Ovary (tissue), 9 donors: ENCODE measurements around the gene VDR. TPM values are rescaled to one million over a fixed set of nuclear protein-coding genes. Genes with fewer than 3 reads are reported as not detected.

ENCODE experiments used
- DNase-seq, 5 donors: peaks; one replicate each; pipeline ENCODE4 v3.0.0-alpha.2; 2019 to 2020
- H3K27ac ChIP-seq, 2 donors: fragments of 200-600 bp; one replicate each; pipeline versions ENCODE4 v1.5.1 to v1.8.0; 2019 to 2022
- H3K27me3 ChIP-seq: fragments of 200-600 bp; one replicate; pipeline ENCODE4 v1.8.0; 2022
- H3K36me3 ChIP-seq: fragments of 200-600 bp; sonication (generic); one replicate; pipeline ENCODE4 v1.5.1; 2019
- H3K4me1 ChIP-seq: one replicate; pipeline ENCODE4 v1.8.1; 2013; ENCODE audit warnings: mild to moderate bottlenecking, moderate library complexity; ENCODE audit not compliant: insufficient read depth
- H3K4me3 ChIP-seq: fragments of 200-600 bp; sonication (generic); one replicate; pipeline ENCODE4 v1.5.1; 2017
- H3K9me3 ChIP-seq, 2 donors: fragments of 200-600 bp in 1 of 2; sonication (generic) in 1 of 2; one replicate each; pipeline versions ENCODE4 v1.5.1 to v1.8.1; 2013 to 2019; ENCODE audit warnings: mild to moderate bottlenecking in 1 of 2, moderate library complexity in 1 of 2
- EP300 ChIP-seq: sonication (generic); formaldehyde crosslinking; IDR thresholded peaks from one replicate; pipeline ENCODE4 v1.6.1; 2017; ENCODE audit warnings: antibody characterized with exemption
- POLR2A ChIP-seq: fragments of 450-650 bp; IDR thresholded peaks from one replicate; pipeline ENCODE4 v1.6.1; 2017; ENCODE audit warnings: antibody characterized with exemption, mild to moderate bottlenecking, moderate library complexity
- WGBS, 3 donors: extraction: QIAGEN DNeasy Blood & Tissue Kit in 1 of 3; methylation state at CpG; one replicate each; pipeline versions ENCODE4 v1.1.5 to v1.1.7; 2013 to 2017; 5-methylcytosine and 5-hydroxymethylcytosine counted together
- intact Hi-C, 4 donors: fragments of 100-400 bp; cut with DNase I; formaldehyde crosslinking; loops; one replicate each; pipeline versions ENCODE4 v1.11.0 to v1.15.1; 2022 to 2023
- polyA plus RNA-seq, 2 donors: library from polyadenylated mRNA; stranded (reverse); fragments of 200-250 nt in 1 of 2; fragments of 350-450 nt in 1 of 2; fragmentation: Illumina TruSeq in 1 of 2; extraction: RNeasy Lipid Tissue Mini Kit (QIAGEN cat#74804) in 1 of 2; gene quantifications; one replicate each; pipeline ENCODE4 v1.2.3, GENCODE V29; 2013 to 2014
- total RNA-seq, 7 donors: library from RNA; depleted of rRNA in 2 of 7; stranded (reverse); fragments of >200 nt in 2 of 7; fragmentation: NEBNext Ultra II Directional in 3 of 7; extraction: Animal tissue kit (Norgen Biotek cat#: 25700) in 3 of 7; gene quantifications; one replicate each; pipeline versions ENCODE4 v1.1.0 to v1.2.4, GENCODE V29; 2016 to 2023
- TF ChIP-seq, protein P1 (sequence below), 3 donors: fragments of 450-650 bp in 2 of 3; fragments of 200-600 bp in 1 of 3; IDR thresholded peaks; one replicate each; pipeline versions ENCODE4 v1.5.1 to v1.8.0; 2016 to 2022; ENCODE audit warnings: antibody characterized with exemption in 3 of 3, mild to moderate bottlenecking in 1 of 3
- donor health status: DM: no; HTN: no; CAD: no; lungs with moderate emphysema.
- donor health status: DM: no; HTN: no; CAD: no.
- donor health status: Bipolar disorder and iron deficiency.
- donor health status: DM: yes; HTN: yes; CAD: no.
- donor health status: DM: no; HTN: no; CAD: no.
- donor health status: DM: yes; HTN: yes; CAD: no.

Gene VDR
- total and polyA plus RNA-seq, 9 donors: 0.31 to 2.7 (median 1.1) TPM

DNA sequence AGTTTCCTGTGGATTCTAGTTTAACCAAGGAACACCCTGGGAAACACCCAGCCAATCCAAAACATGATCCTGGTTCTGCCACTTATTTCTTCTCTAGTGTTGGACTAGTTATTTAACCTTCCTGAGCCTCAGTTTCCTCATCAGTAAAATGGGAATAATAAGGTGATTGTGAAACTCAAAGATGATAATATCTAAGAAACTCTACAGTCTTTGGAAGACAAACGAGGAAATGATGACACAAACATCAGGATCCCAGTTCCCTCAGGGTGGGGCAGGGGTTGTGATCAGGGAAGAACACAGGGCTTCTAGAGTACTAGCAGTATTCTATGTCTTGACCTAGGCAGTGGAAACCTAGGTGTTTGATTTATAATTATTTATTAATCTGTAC lies 40.5 kb upstream of the VDR start:
- TF ChIP-seq EP300: no peak
- no peak for TF ChIP-seq POLR2A
- TF ChIP-seq, protein P1, sequence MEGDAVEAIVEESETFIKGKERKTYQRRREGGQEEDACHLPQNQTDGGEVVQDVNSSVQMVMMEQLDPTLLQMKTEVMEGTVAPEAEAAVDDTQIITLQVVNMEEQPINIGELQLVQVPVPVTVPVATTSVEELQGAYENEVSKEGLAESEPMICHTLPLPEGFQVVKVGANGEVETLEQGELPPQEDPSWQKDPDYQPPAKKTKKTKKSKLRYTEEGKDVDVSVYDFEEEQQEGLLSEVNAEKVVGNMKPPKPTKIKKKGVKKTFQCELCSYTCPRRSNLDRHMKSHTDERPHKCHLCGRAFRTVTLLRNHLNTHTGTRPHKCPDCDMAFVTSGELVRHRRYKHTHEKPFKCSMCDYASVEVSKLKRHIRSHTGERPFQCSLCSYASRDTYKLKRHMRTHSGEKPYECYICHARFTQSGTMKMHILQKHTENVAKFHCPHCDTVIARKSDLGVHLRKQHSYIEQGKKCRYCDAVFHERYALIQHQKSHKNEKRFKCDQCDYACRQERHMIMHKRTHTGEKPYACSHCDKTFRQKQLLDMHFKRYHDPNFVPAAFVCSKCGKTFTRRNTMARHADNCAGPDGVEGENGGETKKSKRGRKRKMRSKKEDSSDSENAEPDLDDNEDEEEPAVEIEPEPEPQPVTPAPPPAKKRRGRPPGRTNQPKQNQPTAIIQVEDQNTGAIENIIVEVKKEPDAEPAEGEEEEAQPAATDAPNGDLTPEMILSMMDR (IDR thresholded peaks at IDR 0.05): no peak
- Histone ChIP-seq H3K4me1 (peaks cover 10% of the 10 kb centered on the region), H3K4me3 (no peak overlapping the region), H3K36me3 (no peaks in the 10 kb centered on the region), H3K27ac (no peak overlapping the region), H3K27me3 (no peaks in the 10 kb centered on the region), H3K9me3 (no peaks in the 10 kb centered on the region)
- intact Hi-C loops: loop anchor here in 1 of 4 donors (10.0 kb wide), 1 partner anchor 101 kb away; no protein-coding TSS in a partner anchor
- DNase-seq: no peak
- WGBS, 3 donors: 72 to 85% (median 84%) methylated on average over 1 of the region's 1 CpG

DNA sequence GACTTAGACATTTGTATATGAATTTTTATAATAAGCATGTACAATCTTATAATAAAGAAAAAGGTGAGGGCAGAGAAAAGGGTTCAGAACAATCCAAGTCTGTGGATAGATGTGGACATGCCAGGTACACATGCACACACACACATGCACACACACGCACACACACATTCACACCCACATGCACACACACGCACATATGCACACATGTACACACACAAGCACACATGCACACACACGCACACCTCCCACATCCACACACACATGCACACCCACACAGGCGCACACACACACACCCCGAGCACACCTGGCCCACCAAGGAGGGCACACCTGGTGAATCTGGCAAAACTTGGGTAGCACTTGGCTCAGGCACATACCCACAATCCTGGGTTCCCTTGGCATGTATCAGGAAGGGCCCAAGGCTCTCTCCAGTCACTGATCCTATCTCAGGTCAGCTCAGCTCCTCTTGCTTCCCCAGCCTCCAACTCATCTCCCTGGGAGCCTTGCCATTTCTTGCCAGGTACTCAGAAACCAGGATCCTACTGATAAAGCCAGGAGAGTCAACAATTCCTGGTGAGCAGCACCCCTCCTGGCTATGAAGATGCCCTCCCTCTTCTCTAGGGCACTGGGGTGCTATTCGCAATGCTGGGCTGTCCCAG lies 40.0 kb upstream of the VDR start:
- no peak for DNase-seq
- H3K4me1 ChIP-seq: peaks cover 10% of the 10 kb centered on the region
- no peak overlapping the region for H3K27ac ChIP-seq
- 89 to 93% (median 92%) methylated on average over 6 of the region's 6 CpGs for WGBS, 3 donors
- no peaks in the 10 kb centered on the region for H3K27me3 ChIP-seq
- no peaks in the 10 kb centered on the region for H3K36me3 ChIP-seq
- no peak for TF ChIP-seq POLR2A
- TF ChIP-seq, protein P1 (IDR thresholded peaks at IDR 0.05): no peak
- TF ChIP-seq EP300: no peak
- no peaks in the 10 kb centered on the region for H3K9me3 ChIP-seq
- intact Hi-C loops: loop anchor here in 1 of 4 donors (10.0 kb wide), 1 partner anchor 100 kb away; no protein-coding TSS in a partner anchor
- no peak overlapping the region for H3K4me3 ChIP-seq

DNA sequence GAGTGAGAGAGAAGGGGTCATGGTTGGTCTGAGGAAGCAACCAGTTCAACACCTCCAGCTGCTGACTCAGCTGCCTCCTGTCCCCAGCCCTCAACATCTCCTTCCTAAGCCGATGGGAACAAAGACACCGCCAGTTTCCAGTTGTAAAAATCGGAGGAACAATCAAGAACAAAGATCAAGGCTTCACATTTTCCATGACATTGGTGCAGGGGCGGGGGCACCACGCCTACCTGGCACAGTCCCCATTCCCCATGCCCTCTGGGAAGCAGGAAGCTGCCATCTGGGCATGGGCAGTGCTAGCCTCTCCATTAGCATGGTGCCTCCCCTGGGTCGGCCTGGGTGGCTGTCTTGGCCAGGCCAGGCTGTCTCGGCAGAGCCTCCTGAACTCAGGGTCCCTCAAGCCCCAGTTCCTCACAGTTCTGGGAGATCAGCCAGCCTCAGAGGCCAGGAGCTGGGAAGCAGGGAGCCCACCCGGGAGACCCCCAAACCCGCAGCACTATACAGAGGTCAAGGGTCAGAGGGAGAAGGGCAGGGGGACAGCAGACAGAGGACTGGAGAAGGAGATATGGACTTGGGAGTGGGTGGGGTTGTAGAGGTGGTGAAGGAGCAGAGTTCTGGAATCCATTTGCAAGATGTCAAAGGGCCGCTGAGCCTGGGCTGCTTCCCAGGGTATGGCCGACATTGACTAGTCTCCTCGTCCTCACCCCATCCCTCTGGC lies 39.0 kb upstream of the VDR start:
- WGBS, 3 donors: 67 to 87% (median 72%) methylated on average over 12 of the region's 12 CpGs
- no peak overlapping the region for H3K4me3 ChIP-seq
- no peak for DNase-seq
- H3K36me3 ChIP-seq: no peaks in the 10 kb centered on the region
- no peaks in the 10 kb centered on the region for H3K27me3 ChIP-seq
- H3K27ac ChIP-seq: no peak overlapping the region
- H3K4me1 ChIP-seq: peaks cover 10% of the 10 kb centered on the region
- TF ChIP-seq EP300 (no peak), POLR2A (no peak)
- TF ChIP-seq, protein P1 (IDR thresholded peaks at IDR 0.05): no peak
- intact Hi-C loops: loop anchor here in 1 of 4 donors (10.0 kb wide), 1 partner anchor 99 kb away; no protein-coding TSS in a partner anchor
- H3K9me3 ChIP-seq: no peaks in the 10 kb centered on the region

DNA sequence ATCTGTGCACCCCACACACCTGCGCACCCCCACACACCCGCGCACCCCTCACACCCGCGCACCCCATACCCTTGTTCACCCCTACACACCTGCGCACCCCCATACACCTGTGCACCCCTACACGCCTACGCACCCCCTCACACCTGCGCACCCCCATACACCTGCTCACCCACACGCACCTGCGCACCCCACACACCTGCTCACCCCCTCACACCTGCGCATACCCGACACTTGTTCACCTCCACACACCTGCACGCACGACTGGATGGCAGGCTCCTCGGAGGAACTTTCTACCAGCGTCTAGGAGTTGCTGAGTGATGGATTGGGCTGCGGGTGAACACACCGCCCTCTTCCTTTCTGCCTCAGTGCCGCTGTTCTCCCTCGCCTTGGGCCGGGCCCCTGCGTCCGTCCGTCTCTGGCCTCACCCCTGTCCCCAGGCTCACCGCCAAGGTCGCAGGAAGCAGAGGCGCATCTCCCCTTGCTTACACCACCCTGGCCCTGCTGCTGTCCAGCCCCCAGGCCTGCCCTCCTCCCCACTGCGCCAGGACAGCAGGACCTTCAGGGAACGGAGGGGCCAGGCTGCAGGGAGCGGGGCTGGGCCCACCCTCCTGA lies 37.9 kb upstream of the VDR start:
- Histone ChIP-seq H3K9me3 (no peaks in the 10 kb centered on the region), H3K27ac (no peak overlapping the region)
- intact Hi-C loops: loop anchor here in 1 of 4 donors (10.0 kb wide), 1 partner anchor 98 kb away; no protein-coding TSS in a partner anchor

More for the DNA sequence above, 37.9 kb upstream of the VDR start:
- no peak overlapping the region for H3K4me3 ChIP-seq
- TF ChIP-seq, protein P1 (IDR thresholded peaks at IDR 0.05): no peak
- TF ChIP-seq POLR2A (no peak), EP300 (no peak)
- no peak for DNase-seq
- WGBS, 3 donors: 60 to 65% (median 60%) methylated on average over 28 to 31 of the region's 31 CpGs
- H3K36me3 ChIP-seq: no peaks in the 10 kb centered on the region
- peaks cover 10% of the 10 kb centered on the region for H3K4me1 ChIP-seq
- H3K27me3 ChIP-seq: no peaks in the 10 kb centered on the region
